ENCODE results near the gene CSF3R.

Gene CSF3R

GRCh38 chr1:36476945-36477344 lies 5.8 kb downstream of the CSF3R start:
- TF ChIP-seq CTCF (IDR thresholded peaks at IDR 0.05; ENCODE audit: insufficient read depth, low read length, poor library complexity, severe bottlenecking): no peak
- no peaks in the 10 kb centered on the region for H3K27me3 ChIP-seq (replicated peaks; ENCODE audit: control insufficient read depth, insufficient read depth, low read length)
- no peaks in the 10 kb centered on the region for H3K36me3 ChIP-seq (ENCODE audit: control insufficient read depth, insufficient read depth, low read length)
- H3K4me3 ChIP-seq (replicated peaks; ENCODE audit: low read depth, low read length): no peak overlapping the region
- DNase-seq (ENCODE audit: extremely low read depth, insufficient read length): no peak

GRCh38 chr1:36475910-36476604 lies 6.7 kb downstream of the CSF3R start:
- no peak for DNase-seq (ENCODE audit: extremely low read depth, insufficient read length)
- Histone ChIP-seq H3K4me3 (replicated peaks; ENCODE audit: low read depth, low read length) (no peak overlapping the region), H3K36me3 (ENCODE audit: control insufficient read depth, insufficient read depth, low read length) (no peaks in the 10 kb centered on the region), H3K27me3 (replicated peaks; ENCODE audit: control insufficient read depth, insufficient read depth, low read length) (no peaks in the 10 kb centered on the region)
- TF ChIP-seq CTCF (IDR thresholded peaks at IDR 0.05; ENCODE audit: insufficient read depth, low read length, poor library complexity, severe bottlenecking): no peak

- no peak for DNase-seq (ENCODE audit: extremely low read depth, insufficient read length)
- Histone ChIP-seq H3K36me3 (ENCODE audit: control insufficient read depth, insufficient read depth, low read length) (no peaks in the 10 kb centered on the region), H3K27me3 (replicated peaks; ENCODE audit: control insufficient read depth, insufficient read depth, low read length) (no peaks in the 10 kb centered on the region), H3K4me3 (replicated peaks; ENCODE audit: low read depth, low read length) (no peak overlapping the region)
- TF ChIP-seq CTCF (IDR thresholded peaks at IDR 0.05; ENCODE audit: insufficient read depth, low read length, poor library complexity, severe bottlenecking): no peak
Measured at GRCh38 chr1:36475341-36475740, 7.4 kb downstream of the CSF3R start.

GRCh38 chr1:36472656-36473055 lies 10.1 kb downstream of the CSF3R start:
- H3K27me3 ChIP-seq (replicated peaks; ENCODE audit: control insufficient read depth, insufficient read depth, low read length): no peaks in the 10 kb centered on the region

GRCh38 chr1:36471830-36472641 lies 10.7 kb downstream of the CSF3R start:
- no peak for TF ChIP-seq CTCF (IDR thresholded peaks at IDR 0.05; ENCODE audit: insufficient read depth, low read length, poor library complexity, severe bottlenecking)
- no peaks in the 10 kb centered on the region for H3K36me3 ChIP-seq (ENCODE audit: control insufficient read depth, insufficient read depth, low read length)
- H3K27me3 ChIP-seq (replicated peaks; ENCODE audit: control insufficient read depth, insufficient read depth, low read length): no peaks in the 10 kb centered on the region
- H3K4me3 ChIP-seq (replicated peaks; ENCODE audit: low read depth, low read length): no peak overlapping the region
- no peak for DNase-seq (ENCODE audit: extremely low read depth, insufficient read length)

More at GRCh38 chr1:36472656-36473055, 10.1 kb downstream of the CSF3R start:
- DNase-seq (ENCODE audit: extremely low read depth, insufficient read length): no peak
- Histone ChIP-seq H3K4me3 (replicated peaks; ENCODE audit: low read depth, low read length) (no peak overlapping the region), H3K36me3 (ENCODE audit: control insufficient read depth, insufficient read depth, low read length) (no peaks in the 10 kb centered on the region)
- TF ChIP-seq CTCF (IDR thresholded peaks at IDR 0.05; ENCODE audit: insufficient read depth, low read length, poor library complexity, severe bottlenecking): no peak
